Measurements from ENCODE around the gene IL27RA.

Gene IL27RA

GRCh38 chr19:14082675-14082960 is 51.1 kb downstream of the IL27RA start:
- DNase-seq (ENCODE audit: low read depth in 3 of 3, low spot score in 1 of 3): no peak

- no peak for DNase-seq (ENCODE audit: low read depth in 3 of 3, low spot score in 1 of 3)
Measured at GRCh38 chr19:14085309-14085995, 53.9 kb downstream of the IL27RA start, which contains the start of gene C19orf67. Gene C19orf67, minus strand, starts transcription at chr19:14085783. Its CDS starts 156 bp downstream, at chr19:14085627.

- DNase-seq (ENCODE audit: low read depth in 3 of 3, low spot score in 1 of 3): no peak
Measured at GRCh38 chr19:14086098-14086497, 54.5 kb downstream of the IL27RA start.

GRCh38 chr19:14088634-14089411 is 57.3 kb downstream of the IL27RA start:
- no peak for DNase-seq (ENCODE audit: low read depth in 3 of 3, low spot score in 1 of 3)

- DNase-seq (ENCODE audit: low read depth in 3 of 3, low spot score in 1 of 3): no peak
Measured at GRCh38 chr19:14089412-14089661, 57.8 kb downstream of the IL27RA start.

GRCh38 chr19:14089662-14090508 is 58.3 kb downstream of the IL27RA start:
- peak in 1 of 3 donors; percentile 42 for DNase-seq (ENCODE audit: low read depth in 3 of 3, low spot score in 1 of 3)

GRCh38 chr19:14090509-14091080 is 59.0 kb downstream of the IL27RA start, which contains the start of gene SAMD1:
Gene SAMD1, minus strand, starts transcription at chr19:14090751.
- peak; percentile 70 to 77 (median 75) for DNase-seq (ENCODE audit: low read depth in 3 of 3, low spot score in 1 of 3)

- DNase-seq (ENCODE audit: low read depth in 3 of 3, low spot score in 1 of 3): peak in 1 of 3 donors; percentile 59
Measured at GRCh38 chr19:14091081-14091812, 59.7 kb downstream of the IL27RA start.

GRCh38 chr19:14091813-14092462 is 60.4 kb downstream of the IL27RA start:
- DNase-seq (ENCODE audit: low read depth in 3 of 3, low spot score in 1 of 3): peak in 1 of 3 donors; percentile 25

GRCh38 chr19:14093117-14093823 is 61.7 kb downstream of the IL27RA start:
- no peak for DNase-seq (ENCODE audit: low read depth in 3 of 3, low spot score in 1 of 3)

- no peak for DNase-seq (ENCODE audit: low read depth in 3 of 3, low spot score in 1 of 3)
Measured at GRCh38 chr19:14094854-14095253, 63.3 kb downstream of the IL27RA start.

GRCh38 chr19:14096272-14096992 is 64.9 kb downstream of the IL27RA start:
- DNase-seq (ENCODE audit: low read depth in 3 of 3, low spot score in 1 of 3): no peak

GRCh38 chr19:14097532-14098151 is 66.1 kb downstream of the IL27RA start:
- no peak for DNase-seq (ENCODE audit: low read depth in 3 of 3, low spot score in 1 of 3)

- DNase-seq (ENCODE audit: low read depth in 3 of 3, low spot score in 1 of 3): no peak
Measured at GRCh38 chr19:14101003-14101545, 69.5 kb downstream of the IL27RA start.

- no peak for DNase-seq (ENCODE audit: low read depth in 3 of 3, low spot score in 1 of 3)
Measured at GRCh38 chr19:14102102-14102696, 70.6 kb downstream of the IL27RA start.

GRCh38 chr19:14102756-14103155 is 71.2 kb downstream of the IL27RA start:
- DNase-seq (ENCODE audit: low read depth in 3 of 3, low spot score in 1 of 3): no peak
